Astrocyte of the hippocampus (primary cell): Measurements from ENCODE around the gene SPECC1.
A peak's percentile ranks its signal among the peaks of the same experiment; 100 is the strongest.
"Not testable (repeated sequence)": the region's sequence is repeated elsewhere in the genome, so short reads cannot be mapped to it uniquely, and the experiment has no call there.

Experiments
- DNase-seq: peaks from one replicate; pipeline ENCODE4 v3.0.0; 2011; ENCODE audit warnings: low read depth, low spot score

Gene SPECC1

GRCh38 chr17:20206068-20206467, 196.9 kb downstream of the SPECC1 start:
- DNase-seq = no peak

- DNase-seq = peak; percentile 61
Observed at GRCh38 chr17:20206591-20206990, 197.4 kb downstream of the SPECC1 start.

- no peak for DNase-seq
Observed at GRCh38 chr17:20207262-20207985, 198.3 kb downstream of the SPECC1 start.

GRCh38 chr17:20208717-20209116, 199.6 kb downstream of the SPECC1 start:
- DNase-seq = peak; percentile 33

- no peak for DNase-seq
Observed at GRCh38 chr17:20210180-20210579, 201.0 kb downstream of the SPECC1 start.

- DNase-seq = no peak
Observed at GRCh38 chr17:20210614-20211013, 201.5 kb downstream of the SPECC1 start.

GRCh38 chr17:20211246-20211645, 202.1 kb downstream of the SPECC1 start:
- DNase-seq = no peak

- DNase-seq = no peak
Observed at GRCh38 chr17:20213449-20213848, 204.3 kb downstream of the SPECC1 start.

GRCh38 chr17:20214794-20215193, 205.6 kb downstream of the SPECC1 start:
- DNase-seq = no peak

GRCh38 chr17:20216154-20216815, 207.1 kb downstream of the SPECC1 start:
- DNase-seq = no peak

GRCh38 chr17:20216853-20217252, 207.7 kb downstream of the SPECC1 start:
- DNase-seq = no peak

- no peak for DNase-seq
Observed at GRCh38 chr17:20217677-20218076, 208.5 kb downstream of the SPECC1 start.

GRCh38 chr17:20218272-20218671, 209.1 kb downstream of the SPECC1 start:
- DNase-seq = peak; percentile 14

- peak; percentile 17 for DNase-seq
Observed at GRCh38 chr17:20223808-20224328, 214.7 kb downstream of the SPECC1 start.

- peak; percentile 14 for DNase-seq
Observed at GRCh38 chr17:20224379-20224778, 215.2 kb downstream of the SPECC1 start.

- peak; percentile 37 for DNase-seq
Observed at GRCh38 chr17:20225162-20226115, 216.3 kb downstream of the SPECC1 start.

- DNase-seq = peak; percentile 91
Observed at GRCh38 chr17:20226814-20227482, 217.8 kb downstream of the SPECC1 start.

GRCh38 chr17:20227720-20228370, 218.7 kb downstream of the SPECC1 start:
- not testable (repeated sequence) for DNase-seq

- no peak for DNase-seq
Observed at GRCh38 chr17:20228410-20228809, 219.3 kb downstream of the SPECC1 start.

GRCh38 chr17:20228860-20229259, 219.7 kb downstream of the SPECC1 start:
- DNase-seq = peak; percentile 14

GRCh38 chr17:20230924-20231323, 221.8 kb downstream of the SPECC1 start:
- DNase-seq = no peak
